Left ventricle myocardium inferior (tissue), 1 donor: ENCODE results near the gene C2orf42. TPM values are rescaled to one million over a fixed set of nuclear protein-coding genes. Genes with fewer than 3 reads are reported as not detected.

Source experiments
- DNase-seq: peaks from one replicate; pipeline ENCODE4 v3.0.0-alpha.2; 2020
- H3K27ac ChIP-seq: fragments of 200-600 bp; replicated peaks from 2 replicates; pipeline ENCODE4 v1.8.0; 2021
- H3K27me3 ChIP-seq: fragments of 200-600 bp; 2 replicates; pipeline ENCODE4 v1.8.0; 2021; ENCODE audit warnings: low read depth
- H3K36me3 ChIP-seq: fragments of 200-600 bp; 2 replicates; pipeline ENCODE4 v1.8.0; 2021
- H3K4me1 ChIP-seq: fragments of 200-600 bp; 2 replicates; pipeline ENCODE4 v1.8.0; 2021
- H3K4me3 ChIP-seq: fragments of 200-600 bp; 2 replicates; pipeline ENCODE4 v1.8.0; 2021; ENCODE audit warnings: mild to moderate bottlenecking, moderate library complexity
- H3K9me3 ChIP-seq: fragments of 200-600 bp; replicated peaks from 2 replicates; pipeline ENCODE4 v1.8.0; 2021
- intact Hi-C: fragments of 100-400 bp; cut with micrococcal nuclease; formaldehyde crosslinking; loops from one replicate; pipeline ENCODE4 v1.11.0; 2022
- total RNA-seq: library from RNA; stranded (reverse); fragmentation: NEBNext Ultra II Directional; extraction: Animal tissue kit (Norgen Biotek cat#: 25700); gene quantifications from one replicate; pipeline ENCODE4 v1.2.1, GENCODE V29; 2021
- TF ChIP-seq, protein P1 (sequence below): fragments of 200-600 bp; IDR thresholded peaks from 2 replicates; pipeline ENCODE4 v1.8.0; 2021; ENCODE audit warnings: antibody characterized with exemption, mild to moderate bottlenecking, borderline replicate concordance
- donor health status: DM: no; HTN: yes; CAD: no; lungs with severe emphysema.

The C2orf42 gene
- total RNA-seq, 1 donor from 2014 or later: 14.6 TPM

DNA sequence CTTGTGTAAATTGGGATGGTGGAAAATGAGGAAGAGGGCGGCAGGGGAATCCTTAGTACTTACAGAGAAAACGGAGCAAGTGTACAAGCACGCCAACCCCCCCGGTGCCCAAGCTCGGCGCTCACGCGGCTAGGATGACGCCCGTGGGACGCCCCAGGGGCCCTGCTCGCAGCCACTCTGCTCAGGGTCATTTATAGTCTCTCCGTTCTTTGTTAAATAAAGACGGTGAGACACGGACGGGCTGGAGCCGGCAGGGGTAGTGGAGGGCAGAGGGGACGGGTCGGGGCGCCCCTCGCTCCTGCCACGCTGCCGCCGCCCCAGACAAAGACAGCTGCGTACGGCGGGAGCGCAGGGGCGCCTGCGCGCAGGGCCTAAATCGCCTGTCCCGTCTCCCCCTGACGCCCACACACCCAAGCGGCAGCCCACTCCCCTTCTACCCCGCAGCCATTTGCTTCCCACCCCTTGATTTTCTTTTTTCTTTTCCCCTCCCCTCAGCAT lies 65.8 kb downstream of the C2orf42 start:
- H3K36me3 ChIP-seq: no peaks in the 10 kb centered on the region
- H3K4me1 ChIP-seq: peaks cover 45% of the 10 kb centered on the region
- intact Hi-C loops: no loop called here
- H3K9me3 ChIP-seq: no peaks in the 10 kb centered on the region
- no peaks in the 10 kb centered on the region for H3K27me3 ChIP-seq
- H3K4me3 ChIP-seq: peak overlapping the region; percentile 71
- TF ChIP-seq, protein P1, sequence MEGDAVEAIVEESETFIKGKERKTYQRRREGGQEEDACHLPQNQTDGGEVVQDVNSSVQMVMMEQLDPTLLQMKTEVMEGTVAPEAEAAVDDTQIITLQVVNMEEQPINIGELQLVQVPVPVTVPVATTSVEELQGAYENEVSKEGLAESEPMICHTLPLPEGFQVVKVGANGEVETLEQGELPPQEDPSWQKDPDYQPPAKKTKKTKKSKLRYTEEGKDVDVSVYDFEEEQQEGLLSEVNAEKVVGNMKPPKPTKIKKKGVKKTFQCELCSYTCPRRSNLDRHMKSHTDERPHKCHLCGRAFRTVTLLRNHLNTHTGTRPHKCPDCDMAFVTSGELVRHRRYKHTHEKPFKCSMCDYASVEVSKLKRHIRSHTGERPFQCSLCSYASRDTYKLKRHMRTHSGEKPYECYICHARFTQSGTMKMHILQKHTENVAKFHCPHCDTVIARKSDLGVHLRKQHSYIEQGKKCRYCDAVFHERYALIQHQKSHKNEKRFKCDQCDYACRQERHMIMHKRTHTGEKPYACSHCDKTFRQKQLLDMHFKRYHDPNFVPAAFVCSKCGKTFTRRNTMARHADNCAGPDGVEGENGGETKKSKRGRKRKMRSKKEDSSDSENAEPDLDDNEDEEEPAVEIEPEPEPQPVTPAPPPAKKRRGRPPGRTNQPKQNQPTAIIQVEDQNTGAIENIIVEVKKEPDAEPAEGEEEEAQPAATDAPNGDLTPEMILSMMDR: no peak
- H3K27ac ChIP-seq: peak overlapping the region; percentile 100
- DNase-seq: peak; percentile 66

DNA sequence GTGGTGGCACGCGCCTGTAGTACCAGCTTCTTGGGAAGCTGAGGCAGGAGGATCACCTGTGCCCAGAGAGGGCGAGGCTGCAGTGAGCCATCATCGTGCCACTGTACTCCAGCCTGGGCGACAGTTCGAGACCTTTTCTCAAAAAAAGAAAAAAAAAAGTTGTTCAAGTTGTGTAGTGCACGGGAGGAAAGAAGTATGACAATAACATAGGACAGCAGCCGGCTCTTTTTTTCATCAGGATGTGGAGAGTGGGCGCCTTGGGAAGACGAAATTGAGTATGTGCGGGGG lies 67.0 kb downstream of the C2orf42 start:
- TF ChIP-seq, protein P1: no peak
- no peaks in the 10 kb centered on the region for H3K36me3 ChIP-seq
- peak overlapping the region; percentile 100 for H3K27ac ChIP-seq
- no peaks in the 10 kb centered on the region for H3K27me3 ChIP-seq
- no peaks in the 10 kb centered on the region for H3K9me3 ChIP-seq
- H3K4me1 ChIP-seq: peaks cover 50% of the 10 kb centered on the region
- peak overlapping the region; percentile 71 for H3K4me3 ChIP-seq
- intact Hi-C loops: no loop called here
- no peak for DNase-seq

DNA sequence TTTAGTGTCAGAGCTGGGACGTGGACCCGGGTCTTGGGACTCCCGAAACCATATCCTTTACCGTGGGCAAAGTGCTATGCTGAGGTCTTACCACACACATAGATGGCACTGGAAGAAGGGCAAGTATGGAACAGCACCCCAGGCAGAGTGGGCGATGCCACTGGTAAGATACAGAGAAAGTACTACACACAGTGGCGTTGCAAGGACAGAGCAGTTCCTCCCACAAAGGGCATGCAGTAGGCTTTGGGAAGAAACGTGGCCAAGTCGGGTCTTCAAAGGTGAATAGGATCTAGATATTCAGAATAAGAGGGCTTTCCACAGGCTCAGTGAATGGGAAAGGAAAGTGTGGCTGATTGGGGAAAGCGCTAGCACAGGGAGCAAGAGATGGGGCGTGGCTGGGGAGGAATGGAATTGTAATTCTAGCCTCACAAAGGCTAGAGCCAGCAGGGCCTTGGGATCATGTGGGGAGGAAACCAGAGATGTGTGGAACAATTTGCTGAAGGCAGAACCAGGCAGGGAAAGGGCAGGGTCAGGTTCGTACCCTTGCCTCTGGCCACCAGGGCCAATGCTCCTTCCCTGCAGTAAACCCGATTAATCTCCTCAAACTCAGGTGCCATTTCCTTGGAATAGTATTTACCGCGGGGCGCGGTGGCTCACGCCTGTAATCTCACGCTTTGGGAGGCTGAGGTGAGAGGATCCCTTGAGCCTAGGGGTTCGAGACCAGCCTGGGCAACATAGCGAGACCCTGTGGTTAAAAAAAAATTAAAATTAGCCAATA lies 67.6 kb downstream of the C2orf42 start:
- Histone ChIP-seq H3K36me3 (no peaks in the 10 kb centered on the region), H3K27ac (peak overlapping the region; percentile 100), H3K27me3 (no peaks in the 10 kb centered on the region), H3K4me3 (peak overlapping the region; percentile 71), H3K9me3 (no peaks in the 10 kb centered on the region), H3K4me1 (peaks cover 52% of the 10 kb centered on the region)
- intact Hi-C loops: no loop called here
- peak; percentile 59 for DNase-seq
- TF ChIP-seq, protein P1: no peak

DNA sequence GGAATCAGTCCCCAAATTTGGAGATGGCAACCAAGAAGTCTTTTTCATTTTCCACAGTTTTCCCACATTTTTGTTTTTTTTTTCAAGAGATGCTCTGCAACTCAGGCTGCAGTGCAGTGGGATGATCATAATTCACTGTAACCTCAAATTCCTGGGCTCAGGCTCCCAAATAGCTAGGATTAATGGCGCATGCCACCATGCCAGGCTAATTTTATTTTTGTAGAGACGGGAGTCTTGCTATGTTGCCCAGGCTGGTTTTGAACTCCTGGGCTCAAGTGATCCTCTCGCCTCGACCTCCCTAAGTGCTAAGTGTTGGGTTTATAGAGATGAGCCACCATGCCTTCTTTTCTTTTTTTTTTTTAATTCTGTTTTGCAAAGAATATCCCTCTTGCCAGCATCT lies 68.3 kb downstream of the C2orf42 start:
- H3K4me3 ChIP-seq: no peak overlapping the region
- intact Hi-C loops: no loop called here
- H3K36me3 ChIP-seq: no peaks in the 10 kb centered on the region
- no peak for DNase-seq
- peak overlapping the region; percentile 100 for H3K27ac ChIP-seq
- no peaks in the 10 kb centered on the region for H3K27me3 ChIP-seq
- TF ChIP-seq, protein P1: no peak
- no peaks in the 10 kb centered on the region for H3K9me3 ChIP-seq
- peaks cover 52% of the 10 kb centered on the region for H3K4me1 ChIP-seq

DNA sequence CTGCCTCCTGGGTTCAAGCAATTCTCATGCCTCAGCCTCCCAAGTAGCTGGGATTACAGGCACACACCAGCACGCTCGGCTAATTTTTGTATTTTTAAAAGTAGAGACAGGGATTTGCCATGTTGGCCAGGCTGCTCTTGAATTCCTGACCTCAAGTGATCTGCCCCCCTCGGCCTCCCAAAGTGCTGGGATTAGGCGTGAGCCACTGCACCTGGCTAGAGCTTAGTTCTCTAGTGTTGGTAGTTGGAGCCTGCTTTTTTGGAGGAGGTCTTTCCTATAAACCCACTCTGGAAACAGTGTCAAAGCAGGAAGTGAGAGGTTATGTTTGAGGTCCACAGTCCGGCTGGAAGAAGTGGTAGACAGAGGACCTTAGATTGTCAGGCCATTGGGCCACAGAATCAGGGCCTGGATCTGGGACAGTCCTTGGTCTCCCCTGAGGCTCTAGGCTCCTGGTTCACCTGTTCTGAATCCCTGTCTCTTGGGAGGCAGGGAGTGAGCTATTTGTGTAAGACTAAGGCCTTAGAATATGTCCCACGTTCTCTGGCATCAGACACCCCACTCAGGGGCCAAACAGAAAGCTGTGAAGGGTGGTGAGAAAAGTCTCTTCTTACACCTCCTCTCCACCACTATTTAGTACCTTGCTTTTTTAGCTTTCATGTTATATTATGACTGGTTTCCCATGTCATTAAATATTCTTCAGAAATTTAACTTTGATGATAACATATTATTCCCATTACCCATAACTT lies 69.0 kb downstream of the C2orf42 start:
- H3K27ac ChIP-seq: peak overlapping the region; percentile 100
- H3K4me3 ChIP-seq: no peak overlapping the region
- no peak for DNase-seq
- no peaks in the 10 kb centered on the region for H3K27me3 ChIP-seq
- H3K9me3 ChIP-seq: no peaks in the 10 kb centered on the region
- H3K36me3 ChIP-seq: no peaks in the 10 kb centered on the region
- TF ChIP-seq, protein P1: no peak
- H3K4me1 ChIP-seq: peaks cover 52% of the 10 kb centered on the region
- intact Hi-C loops: no loop called here
